Midbrain (tissue), 1 donor: ENCODE measurements around the gene FGFBP2.

Source experiments
- DNase-seq: peaks from one replicate; lab custom pipeline; 2025; lab: John Stamatoyannopoulos, UW

Gene FGFBP2, protein sequence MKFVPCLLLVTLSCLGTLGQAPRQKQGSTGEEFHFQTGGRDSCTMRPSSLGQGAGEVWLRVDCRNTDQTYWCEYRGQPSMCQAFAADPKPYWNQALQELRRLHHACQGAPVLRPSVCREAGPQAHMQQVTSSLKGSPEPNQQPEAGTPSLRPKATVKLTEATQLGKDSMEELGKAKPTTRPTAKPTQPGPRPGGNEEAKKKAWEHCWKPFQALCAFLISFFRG

DNA sequence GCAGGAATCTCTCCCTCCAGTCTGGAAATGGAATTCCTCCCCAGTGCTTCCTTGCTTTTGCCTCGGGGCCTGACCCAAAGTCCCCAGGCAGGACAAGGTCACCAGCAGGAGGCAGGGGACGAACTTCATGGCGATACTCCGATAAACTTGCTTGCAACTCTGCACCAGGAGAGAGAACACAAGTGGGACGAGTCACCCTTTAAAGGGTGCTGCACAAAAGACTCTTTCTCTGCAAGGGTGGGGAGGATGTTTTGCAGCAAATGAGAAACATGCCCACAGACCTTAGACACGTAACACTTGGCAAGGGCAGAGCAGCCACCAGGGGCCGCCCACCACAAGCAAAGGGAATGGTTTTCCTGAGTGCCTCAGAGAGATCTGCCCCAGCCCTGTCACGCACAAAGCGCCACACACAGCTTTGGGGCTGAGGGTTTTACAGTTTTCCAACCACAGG is at the start of gene FGFBP2:
FGFBP2 (minus strand) TSS at position 175 of the 451 bp plus-strand sequence; CDS start at position 129, 46 bp downstream.
- DNase-seq = no peak

DNA sequence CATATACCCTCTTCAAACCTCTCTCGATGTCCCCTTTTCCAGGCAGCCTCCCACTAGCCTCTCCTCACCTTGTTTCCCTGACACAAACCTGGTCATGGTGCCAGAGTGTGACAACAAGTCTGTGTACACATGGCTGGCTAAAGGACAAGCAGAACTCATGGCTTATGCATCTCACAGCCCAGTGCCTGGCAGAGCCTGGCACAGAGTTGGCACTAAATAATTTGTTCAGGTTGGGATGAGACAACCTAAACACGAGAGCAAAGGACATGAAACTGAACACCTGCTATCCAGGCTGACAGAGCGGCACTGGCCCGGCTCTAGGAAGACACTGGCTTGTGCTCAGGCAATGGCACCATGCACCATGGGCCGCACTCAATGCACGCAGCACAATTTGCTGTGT is 48.2 kb upstream of the FGFBP2 start:
- DNase-seq = no peak

DNA sequence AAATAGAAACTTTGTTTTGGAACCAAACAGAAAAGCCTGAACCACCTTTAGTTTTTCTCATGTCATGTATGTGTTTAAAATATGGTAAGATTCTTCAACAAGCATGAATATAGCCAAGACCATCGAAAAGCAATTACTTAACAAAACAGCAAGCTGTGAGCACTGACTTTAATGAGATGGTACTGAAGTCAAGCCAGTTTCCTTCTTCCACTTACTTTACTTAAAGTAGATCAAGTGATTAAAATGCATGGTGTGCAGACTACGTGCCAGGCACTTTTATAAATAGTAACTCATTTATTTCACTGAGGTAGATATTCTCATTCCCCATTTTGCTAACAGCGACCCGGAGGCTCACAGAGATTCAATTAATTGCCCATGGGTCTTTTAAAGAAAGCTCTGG is 46.2 kb upstream of the FGFBP2 start:
- no peak for DNase-seq

DNA sequence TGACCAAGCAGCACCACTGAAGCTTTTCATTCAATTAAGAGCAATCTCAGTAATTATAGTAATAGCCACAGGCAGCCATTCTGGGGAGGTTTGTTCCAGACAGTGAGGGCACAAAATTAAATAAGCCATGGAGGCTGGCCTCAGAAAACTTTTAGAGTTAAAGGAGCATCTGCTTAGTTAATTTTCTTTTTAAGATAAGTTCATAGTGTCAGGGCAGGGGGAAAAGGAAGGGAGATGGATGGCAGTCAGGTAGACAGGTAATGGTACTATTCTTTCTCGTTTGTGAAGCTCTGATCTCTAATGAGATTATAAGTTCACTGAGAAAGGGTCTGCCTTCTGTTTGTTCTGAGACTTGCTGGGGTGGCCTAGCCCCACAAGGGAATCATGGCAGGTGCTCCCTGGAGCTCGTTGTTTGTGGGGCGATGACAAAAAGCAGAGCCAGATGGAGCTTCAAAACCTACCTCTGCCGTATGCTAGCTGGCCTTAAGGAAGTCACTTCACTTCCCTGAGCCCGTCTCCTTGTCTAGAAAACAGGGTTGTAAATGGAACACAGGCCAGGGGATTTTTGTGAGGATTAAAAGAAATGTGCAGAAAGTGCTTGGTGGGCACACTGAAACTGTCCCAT is 44.6 kb upstream of the FGFBP2 start:
- DNase-seq = no peak

DNA sequence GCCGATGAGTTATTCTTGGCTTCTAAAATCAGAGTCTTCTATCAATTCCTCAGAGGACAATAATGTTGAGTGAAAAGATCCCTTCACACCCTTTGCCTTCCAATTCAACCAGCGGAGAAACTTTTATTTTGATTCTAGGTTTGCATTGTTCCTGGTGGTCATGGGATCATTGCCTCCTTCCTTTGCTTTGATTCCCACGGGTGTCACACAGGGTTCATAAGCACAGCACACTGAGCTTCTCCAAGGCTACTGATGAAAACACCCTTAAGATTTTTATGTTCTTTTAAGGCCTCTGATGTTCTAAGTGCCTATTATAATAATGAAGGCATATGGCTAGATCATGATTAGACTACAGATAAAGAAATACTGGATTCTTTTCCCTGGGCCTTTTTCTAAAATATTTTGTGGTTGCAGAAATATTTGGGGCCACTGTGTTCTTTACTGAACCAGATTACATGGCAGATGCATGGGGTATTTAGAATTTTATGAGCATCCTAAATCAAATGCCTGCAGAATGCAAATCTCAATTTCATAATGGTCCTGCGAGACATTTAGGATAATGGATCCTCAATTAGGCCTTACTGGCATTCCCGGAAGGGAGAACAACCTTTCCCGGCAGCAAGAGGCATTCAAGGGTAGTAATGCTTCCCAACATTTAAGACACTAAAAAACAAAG is 43.9 kb upstream of the FGFBP2 start:
- DNase-seq = no peak

DNA sequence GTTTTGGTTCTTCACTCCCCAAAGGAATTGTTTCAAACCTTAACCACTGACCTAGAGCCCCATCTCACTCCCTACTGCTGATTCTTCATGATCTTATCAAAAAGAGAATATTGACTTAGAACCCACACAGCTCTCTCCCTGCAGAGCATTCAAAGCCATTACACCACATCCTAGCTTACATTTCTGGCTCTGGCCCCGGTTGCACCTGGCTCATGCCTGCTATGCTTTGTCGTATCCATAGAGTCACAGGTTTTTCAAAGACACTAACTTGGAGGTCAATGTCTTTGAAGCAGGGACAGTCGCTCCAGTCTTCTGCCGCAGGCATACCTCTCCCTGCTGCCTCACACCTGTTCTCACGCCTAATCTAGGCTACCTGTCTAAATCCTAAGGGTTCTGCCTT is 42.7 kb upstream of the FGFBP2 start:
- no peak for DNase-seq

DNA sequence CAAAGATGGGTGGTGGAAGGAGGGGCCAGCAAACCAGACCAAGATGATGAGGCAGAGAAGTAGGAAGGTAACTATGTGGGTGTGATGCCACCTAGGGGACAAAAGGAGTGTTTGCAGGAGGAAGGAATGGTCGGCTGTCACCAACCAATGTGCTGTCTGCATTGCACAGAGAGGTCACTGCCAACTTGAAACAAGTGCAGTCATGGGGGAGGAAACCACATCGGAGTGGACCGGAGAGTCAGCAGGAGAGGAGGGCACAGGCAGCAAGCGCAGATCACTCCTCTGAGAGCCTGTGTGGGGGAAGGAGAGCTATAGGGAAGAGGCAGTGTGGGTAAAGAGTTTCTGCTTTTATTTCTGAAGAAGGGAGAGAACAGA is 38.5 kb upstream of the FGFBP2 start:
- DNase-seq = peak; percentile 70

DNA sequence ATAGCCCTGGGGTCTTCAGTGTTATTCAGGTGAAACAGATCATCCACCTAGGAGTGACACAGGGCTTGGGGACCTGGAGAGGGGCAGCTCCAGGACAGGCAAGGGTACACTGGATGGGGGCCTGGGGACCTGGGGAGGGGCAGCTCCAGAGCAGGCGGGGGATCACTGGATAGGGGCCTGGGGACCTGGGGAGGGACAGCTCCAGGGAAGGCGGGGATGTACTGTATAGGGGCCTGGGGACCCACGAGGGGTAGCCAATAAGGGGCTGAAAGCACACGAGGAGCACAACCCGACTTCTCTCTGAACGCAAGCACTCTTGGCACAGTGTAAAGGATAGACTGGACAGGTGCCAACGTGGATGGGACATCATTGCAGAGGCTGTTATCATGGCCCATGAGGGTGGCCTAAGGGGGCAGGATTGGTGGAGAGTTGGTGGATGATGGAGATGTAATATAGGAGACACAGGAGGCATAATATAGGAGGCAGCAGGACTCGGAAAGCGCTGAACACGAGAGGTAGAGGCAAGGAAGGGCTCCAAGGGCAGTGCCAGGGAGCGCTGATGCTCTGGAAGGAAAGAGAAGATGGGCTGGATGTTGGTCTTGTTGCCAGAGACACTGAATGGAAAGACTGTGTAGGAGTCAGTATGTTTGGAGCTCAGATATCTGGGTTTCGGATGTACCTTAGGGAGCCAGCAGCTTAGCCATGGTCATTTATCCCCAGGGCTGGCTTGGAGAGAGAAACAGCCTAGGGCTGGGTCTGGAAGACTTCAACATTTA is 37.9 kb upstream of the FGFBP2 start:
- no peak for DNase-seq

DNA sequence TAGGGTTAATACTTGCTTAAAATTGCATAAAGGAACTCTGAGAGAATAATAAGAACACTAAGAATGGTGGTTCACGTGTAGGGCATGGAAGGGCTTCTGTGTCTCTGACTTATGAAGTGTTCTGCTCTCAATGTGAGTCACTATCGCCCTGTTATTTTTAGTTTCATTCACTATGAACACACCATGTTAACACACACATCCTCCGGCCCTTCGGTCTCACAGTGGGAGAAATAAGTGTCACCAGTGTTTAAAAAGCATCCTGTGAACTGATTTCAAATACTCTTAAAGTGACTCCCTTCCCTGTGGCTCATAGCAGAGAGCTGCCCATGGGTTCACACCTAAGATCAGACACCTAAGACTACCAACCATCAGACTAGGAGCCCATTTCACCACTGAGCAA is 33.8 kb upstream of the FGFBP2 start:
- DNase-seq = no peak

DNA sequence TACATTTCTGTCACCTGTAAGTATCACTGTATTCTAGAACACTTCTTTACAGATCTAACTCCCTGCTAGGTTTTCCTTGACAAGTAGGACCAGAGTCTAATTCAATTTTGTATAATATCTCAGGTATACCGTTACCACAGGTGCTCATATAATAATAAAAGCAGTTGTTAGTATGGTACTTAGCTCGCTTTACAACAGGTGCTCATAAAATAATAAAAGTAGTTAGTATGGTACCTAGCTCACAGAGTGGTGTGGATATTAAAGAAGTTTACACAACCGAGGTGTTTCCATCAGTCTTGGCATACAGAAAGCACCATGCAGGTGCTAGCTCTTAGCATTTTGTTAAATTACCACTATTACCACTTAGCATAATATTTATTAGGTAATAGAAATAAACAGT is 32.9 kb upstream of the FGFBP2 start:
- DNase-seq = no peak

DNA sequence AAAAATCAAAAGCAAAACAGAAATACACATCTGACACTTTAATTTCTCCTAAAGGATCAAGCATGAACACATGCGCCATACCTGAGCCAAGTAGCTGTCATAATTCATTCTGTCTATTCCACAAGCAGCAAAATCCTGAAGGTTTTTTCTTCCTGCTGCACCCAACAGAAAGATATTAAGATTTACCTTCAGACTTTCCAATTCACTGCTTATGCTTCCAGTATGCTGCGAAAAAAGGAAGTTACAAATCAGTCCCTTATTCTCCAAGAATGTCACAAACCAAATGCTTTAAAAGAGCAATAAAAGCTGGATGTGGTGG is 29.2 kb upstream of the FGFBP2 start:
- DNase-seq = no peak

DNA sequence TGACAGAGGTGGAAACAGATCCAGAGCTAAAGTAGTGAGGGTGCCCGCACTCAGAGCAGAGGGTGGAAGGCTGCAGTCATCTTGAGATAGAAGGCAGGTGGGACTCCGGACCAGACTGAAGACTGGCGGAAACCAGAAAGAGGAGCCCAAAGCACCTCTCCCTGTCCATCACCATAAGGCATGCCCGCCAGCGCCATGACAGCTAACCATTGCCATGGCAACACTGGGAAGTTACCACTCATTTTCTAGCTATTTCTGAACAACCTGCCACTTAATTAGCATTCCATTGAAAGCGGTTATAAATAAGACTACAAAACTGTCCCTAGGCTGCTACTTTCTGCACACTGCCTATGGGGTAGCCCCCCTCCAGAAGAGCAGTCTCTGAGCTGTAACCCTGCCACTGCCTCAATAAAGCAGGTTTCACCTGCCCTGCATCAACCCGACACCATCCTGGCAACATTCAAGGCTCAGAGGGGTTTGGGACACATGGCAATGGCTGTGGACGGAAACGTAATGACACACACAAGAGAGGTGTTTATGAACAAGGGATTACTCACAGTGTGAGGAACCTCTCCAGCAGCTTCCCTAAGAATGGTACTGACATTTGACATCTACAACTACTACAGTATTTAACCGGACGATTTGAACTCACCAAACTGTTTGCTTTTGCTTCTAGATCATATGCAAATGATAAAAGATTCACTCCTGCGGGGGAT is 27.8 kb upstream of the FGFBP2 start:
- no peak for DNase-seq

DNA sequence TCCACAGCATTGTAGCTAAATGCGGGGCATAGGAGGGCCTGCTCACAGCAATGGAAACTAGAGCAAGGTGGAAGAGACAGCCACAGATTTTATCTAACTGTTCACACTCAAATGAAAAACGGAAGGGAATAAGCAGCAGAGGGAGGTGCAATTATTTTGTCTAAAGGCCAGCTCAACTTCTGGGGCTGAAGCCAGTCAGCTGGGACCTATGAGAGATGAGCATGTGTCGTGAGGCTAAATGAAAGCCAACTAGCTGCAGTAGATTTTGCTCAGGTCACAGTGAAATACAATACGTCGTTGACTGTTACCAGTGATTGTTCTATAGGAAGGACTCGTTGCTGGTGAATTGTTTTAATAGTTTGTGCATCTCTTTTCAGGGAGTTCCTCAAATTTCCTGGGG is 26.4 kb upstream of the FGFBP2 start:
- no peak for DNase-seq

DNA sequence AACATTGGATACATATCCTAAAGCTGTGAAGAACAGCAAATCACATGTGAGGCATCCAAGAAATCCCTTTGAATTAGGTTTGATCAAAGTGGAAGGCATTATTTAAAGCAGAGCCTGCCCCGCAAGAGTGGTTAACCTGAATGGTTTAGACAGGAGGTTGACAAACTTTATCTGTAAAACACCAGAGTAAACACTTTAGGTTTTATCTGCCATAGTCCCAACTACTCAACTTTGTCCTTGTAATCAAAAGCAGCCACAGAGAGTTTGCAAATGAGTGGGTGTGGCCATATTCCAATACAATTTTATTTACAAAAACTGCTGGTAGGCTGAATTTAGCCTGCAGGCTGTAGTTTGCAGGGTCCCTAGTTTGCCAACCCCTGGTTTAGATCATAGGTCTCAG is 25.2 kb upstream of the FGFBP2 start:
- DNase-seq = no peak

DNA sequence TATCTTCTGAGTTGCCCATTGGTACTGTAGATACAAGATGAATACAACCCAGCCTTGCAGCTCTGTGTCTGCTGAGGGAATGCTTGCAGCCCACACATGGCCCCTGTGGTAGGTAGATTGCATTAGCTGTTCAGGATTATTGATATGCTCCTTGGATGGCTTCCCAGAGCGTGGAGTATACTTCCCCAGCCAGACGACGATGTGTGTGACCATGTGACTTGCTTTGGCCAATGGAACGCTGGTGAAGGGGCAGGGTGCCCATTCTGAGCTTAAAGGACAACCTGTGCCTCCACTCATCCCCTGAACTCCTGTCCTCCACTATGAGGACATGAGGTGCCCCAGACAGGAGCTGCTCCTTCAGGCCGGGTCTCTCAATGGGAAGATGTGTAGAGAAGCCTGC is 23.9 kb upstream of the FGFBP2 start:
- DNase-seq = no peak

DNA sequence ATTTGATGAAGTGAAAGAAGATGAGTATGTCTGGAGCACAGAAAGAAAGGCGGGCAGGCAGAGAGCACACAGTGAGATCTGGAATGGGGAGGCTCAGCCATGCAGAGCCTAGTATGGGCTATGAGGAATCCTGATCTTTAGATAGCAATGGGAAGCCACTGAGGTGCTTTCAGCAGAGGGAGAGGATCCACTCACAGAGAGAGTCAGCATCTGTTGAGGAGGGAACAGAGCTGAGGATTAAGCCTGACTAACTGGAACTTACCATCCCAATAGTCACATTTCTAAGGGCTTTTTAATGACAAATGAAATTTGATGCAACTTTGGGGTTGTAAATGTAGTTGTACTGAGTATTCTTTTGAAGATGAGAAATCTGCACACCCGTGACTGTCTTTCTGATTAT is 20.6 kb upstream of the FGFBP2 start:
- no peak for DNase-seq

DNA sequence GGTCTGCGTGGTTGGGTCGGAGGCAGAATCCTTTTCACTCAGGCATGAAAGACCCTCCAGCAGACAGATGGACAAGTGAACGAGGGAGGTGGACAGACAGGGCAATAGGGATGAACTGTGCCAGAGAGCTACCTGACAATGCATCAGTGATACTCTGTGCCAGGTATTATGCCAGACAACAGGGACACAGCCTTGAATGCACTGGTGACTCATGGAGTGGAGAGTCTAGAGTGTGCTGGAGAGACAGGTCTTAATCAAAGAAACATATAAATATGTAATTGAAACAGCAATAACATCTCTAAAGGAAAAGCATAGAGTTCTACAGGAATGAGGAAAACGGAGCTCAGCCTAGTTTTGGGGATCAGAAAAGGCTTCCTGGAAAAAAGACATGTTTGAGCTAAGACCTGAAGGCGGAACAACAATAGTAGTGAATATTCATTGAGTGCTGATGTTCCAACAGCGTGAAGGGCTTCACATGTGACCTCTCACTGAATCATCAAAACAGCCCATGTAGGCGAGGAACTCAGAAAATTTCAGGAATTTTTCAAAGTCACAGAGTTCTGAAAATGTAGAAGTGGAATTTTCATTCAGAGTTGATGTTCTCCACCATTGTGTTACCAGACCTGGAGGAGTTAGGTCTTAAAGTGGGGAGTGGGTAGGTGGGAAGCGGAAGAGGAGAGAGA is 20.0 kb upstream of the FGFBP2 start:
- DNase-seq = no peak

DNA sequence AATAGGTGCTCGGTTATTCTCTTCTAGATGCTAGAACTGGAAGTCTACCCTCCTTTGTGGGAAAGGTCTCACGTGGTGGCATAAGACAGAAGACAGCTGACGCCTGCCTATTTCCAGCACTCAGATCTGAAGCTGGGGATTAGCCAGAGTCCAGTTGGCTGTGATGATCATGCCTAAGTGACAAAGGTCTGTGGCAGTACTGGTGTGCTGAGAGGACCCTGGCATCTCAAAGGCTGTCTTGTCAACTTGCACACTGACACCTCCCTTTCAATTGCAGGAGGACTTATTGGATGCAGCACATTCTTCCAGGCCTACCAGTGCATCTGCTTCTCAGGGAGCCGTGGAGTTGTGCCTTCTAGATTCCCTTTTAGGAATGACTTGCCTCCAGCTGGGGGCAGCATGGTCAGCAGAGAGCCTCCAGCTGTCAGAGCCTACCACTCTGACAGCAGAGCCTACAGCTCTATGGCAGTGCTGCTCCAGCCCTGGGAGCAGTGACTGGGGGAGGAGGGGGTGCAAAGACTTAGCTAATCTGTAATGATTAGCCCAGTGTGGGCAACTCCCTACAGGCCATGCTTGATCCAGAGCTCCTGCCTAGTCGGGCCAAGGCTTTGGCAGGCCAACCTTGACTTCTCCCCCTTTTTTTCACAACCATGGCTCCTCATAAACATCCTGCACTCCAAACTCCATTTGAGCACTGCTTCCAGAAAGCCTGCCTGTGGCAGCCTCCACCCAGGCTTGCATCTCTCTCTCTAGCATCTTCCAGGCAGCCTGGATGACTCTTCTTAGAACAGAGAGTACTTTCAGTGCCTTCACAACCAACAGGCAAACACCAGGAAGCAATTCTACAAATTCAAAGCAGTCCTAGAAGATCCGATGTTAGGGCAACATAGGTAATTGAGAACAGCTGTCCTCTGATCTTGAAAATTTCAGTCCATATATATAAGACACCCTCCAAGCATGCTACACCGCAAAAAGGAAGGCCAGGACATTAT is 13.8 kb upstream of the FGFBP2 start:
- DNase-seq = no peak

DNA sequence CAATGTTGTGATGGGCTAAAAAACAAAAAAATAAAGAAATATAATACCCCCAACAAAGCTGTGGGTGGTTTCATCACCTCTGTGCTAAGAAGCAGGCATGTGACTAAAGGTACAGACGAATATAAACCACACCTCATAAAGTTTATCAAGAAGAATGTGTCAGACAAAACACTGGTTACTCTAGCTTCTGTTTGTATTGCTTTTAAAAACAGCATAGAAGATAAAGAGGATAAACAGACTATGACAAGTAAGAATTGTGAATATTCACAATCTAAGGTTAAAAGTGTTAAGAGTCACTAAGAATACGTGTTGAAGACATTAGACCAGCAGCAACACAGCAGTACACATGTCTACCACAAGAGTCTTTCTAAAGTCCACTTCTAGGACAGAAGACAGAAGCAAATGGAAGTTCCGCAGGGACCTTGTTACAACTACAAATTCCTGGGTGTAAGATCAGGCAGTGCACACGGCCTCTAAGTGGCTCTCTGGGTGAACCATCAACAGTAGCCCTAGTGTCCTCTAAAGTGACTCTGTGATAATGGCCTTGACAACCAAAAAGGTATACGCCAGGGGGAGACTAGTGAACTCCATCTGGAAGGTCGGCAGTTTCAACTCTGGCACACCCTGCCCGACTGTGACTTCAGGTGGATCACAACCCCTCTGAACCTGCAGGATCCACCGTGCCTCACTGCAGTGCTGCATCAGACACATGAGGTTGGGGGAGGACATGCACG is 8.3 kb upstream of the FGFBP2 start:
- no peak for DNase-seq
